GM18951 (cell line): ENCODE data around the gene PPBP.
"Not testable (repeated sequence)": the region's sequence is repeated elsewhere in the genome, so short reads cannot be mapped to it uniquely, and the experiment has no call there.

Experiments
- POLR2A ChIP-seq: IDR thresholded peaks from 4 replicates; pipeline ENCODE4 v1.6.1; 2011; ENCODE audit warnings: mild to moderate bottlenecking; ENCODE audit not compliant: insufficient read length, insufficient read depth; ENCODE audit errors: extremely low read depth
- in situ Hi-C: fragments of 300-500 bp; cut with MboI; formaldehyde crosslinking; loops from one replicate; pipeline ENCODE4 v1.12.0; 2022; ENCODE audit warnings: low sequenced_read_pairs, mixed read lengths, inconsistent platforms; ENCODE audit not compliant: unreplicated experiment

Gene PPBP

GRCh38 chr4:73984736-73985527, 3.1 kb downstream of the PPBP start:
- TF ChIP-seq POLR2A, result no peak
- in situ Hi-C loops, result no loop called here

- in situ Hi-C loops, result not testable (repeated sequence)
Measured at GRCh38 chr4:73981175-73981574, 6.8 kb downstream of the PPBP start.

- in situ Hi-C loops, result no loop called here
- TF ChIP-seq POLR2A, result no peak
Measured at GRCh38 chr4:73979407-73979957, 8.5 kb downstream of the PPBP start.

- no peak for TF ChIP-seq POLR2A
- in situ Hi-C loops, result no loop called here
Measured at GRCh38 chr4:73978886-73979285, 9.1 kb downstream of the PPBP start.

- no peak for TF ChIP-seq POLR2A
- in situ Hi-C loops, result no loop called here
Measured at GRCh38 chr4:73976716-73977115, 11.3 kb downstream of the PPBP start.

GRCh38 chr4:73976217-73976616, 11.8 kb downstream of the PPBP start:
- in situ Hi-C loops, result no loop called here
- no peak for TF ChIP-seq POLR2A

- TF ChIP-seq POLR2A, result no peak
- in situ Hi-C loops, result no loop called here
Measured at GRCh38 chr4:73974352-73974751, 13.6 kb downstream of the PPBP start.

GRCh38 chr4:73970945-73971344, 17.0 kb downstream of the PPBP start:
- in situ Hi-C loops, result no loop called here

GRCh38 chr4:73970011-73970410, 18.0 kb downstream of the PPBP start:
- TF ChIP-seq POLR2A, result no peak
- in situ Hi-C loops, result no loop called here

More at GRCh38 chr4:73970945-73971344, 17.0 kb downstream of the PPBP start:
- no peak for TF ChIP-seq POLR2A

- no peak for TF ChIP-seq POLR2A
- in situ Hi-C loops, result no loop called here
Measured at GRCh38 chr4:73967866-73968265, 20.1 kb downstream of the PPBP start.

- in situ Hi-C loops, result no loop called here
- TF ChIP-seq POLR2A, result no peak
Measured at GRCh38 chr4:73964862-73965611, 23.0 kb downstream of the PPBP start.

- in situ Hi-C loops, result no loop called here
Measured at GRCh38 chr4:73962724-73963123, 25.3 kb downstream of the PPBP start.

GRCh38 chr4:73959041-73959440, 28.9 kb downstream of the PPBP start:
- in situ Hi-C loops, result not testable (repeated sequence)

More at GRCh38 chr4:73962724-73963123, 25.3 kb downstream of the PPBP start:
- TF ChIP-seq POLR2A, result no peak

- in situ Hi-C loops, result no loop called here
- TF ChIP-seq POLR2A, result no peak
Measured at GRCh38 chr4:73952352-73952751, 35.6 kb downstream of the PPBP start.

- in situ Hi-C loops, result not testable (repeated sequence)
Measured at GRCh38 chr4:73950376-73950920, 37.5 kb downstream of the PPBP start.
